Endothelial cell (in vitro differentiated cells): ENCODE results near the gene C16orf92. TPM values are rescaled to one million over a fixed set of nuclear protein-coding genes. Genes with fewer than 3 reads are reported as not detected.

Experiments
- DNase-seq: peaks from one replicate; pipeline ENCODE4 v3.0.0; 2021; ENCODE audit warnings: low spot score
- H3K27ac Mint-ChIP-seq: one replicate; pipeline ENCODE4 v1.8.0; 2021; ENCODE audit warnings: mixed read lengths, inconsistent platforms; ENCODE audit not compliant: unreplicated experiment
- H3K27me3 Mint-ChIP-seq: one replicate; pipeline ENCODE4 v1.8.0; 2021; ENCODE audit warnings: mild to moderate bottlenecking, moderate library complexity, mixed read lengths, inconsistent platforms; ENCODE audit not compliant: unreplicated experiment
- H3K36me3 Mint-ChIP-seq: one replicate; pipeline ENCODE4 v1.8.0; 2021; ENCODE audit warnings: mild to moderate bottlenecking, low read depth, mixed read lengths, inconsistent platforms; ENCODE audit not compliant: unreplicated experiment
- H3K4me1 Mint-ChIP-seq: one replicate; pipeline ENCODE4 v1.8.0; 2021; ENCODE audit warnings: mild to moderate bottlenecking, mixed read lengths, inconsistent platforms; ENCODE audit not compliant: unreplicated experiment
- H3K4me3 Mint-ChIP-seq: one replicate; pipeline ENCODE4 v1.8.0; 2021; ENCODE audit warnings: mild to moderate bottlenecking, mixed read lengths, inconsistent platforms; ENCODE audit not compliant: unreplicated experiment
- H3K9me3 Mint-ChIP-seq: one replicate; pipeline ENCODE4 v1.8.0; 2021; ENCODE audit warnings: mixed read lengths, inconsistent platforms; ENCODE audit not compliant: unreplicated experiment
- CTCF ChIP-seq: fragments of 200-600 bp; sonication (generic); IDR thresholded peaks from one replicate; pipeline ENCODE4 v1.5.0; 2021; ENCODE audit warnings: antibody characterized with exemption; ENCODE audit not compliant: unreplicated experiment
- total RNA-seq: library from RNA; stranded (reverse); fragmentation: NEBNext Ultra II Directional; extraction: Animal tissue kit (Norgen Biotek cat#: 25700); gene quantifications from one replicate; pipeline ENCODE4 v1.2.1, GENCODE V29; 2021; ENCODE audit not compliant: unreplicated experiment

C16orf92 gene
- total RNA-seq, 1 donor from 2014 or later = not detected

GRCh38 chr16:30041841-30042240 lies 18.8 kb downstream of the C16orf92 start:
- Mint-ChIP-seq H3K4me3 (no peak overlapping the region), H3K27ac (no peak overlapping the region), H3K9me3 (no peaks in the 10 kb centered on the region), H3K4me1 (no peaks in the 10 kb centered on the region), H3K36me3 (peaks cover 5% of the 10 kb centered on the region), H3K27me3 (peaks cover 6% of the 10 kb centered on the region)
- DNase-seq = no peak
- peak; percentile 35 for TF ChIP-seq CTCF

GRCh38 chr16:30046178-30046577 lies 23.2 kb downstream of the C16orf92 start:
- no peak overlapping the region for H3K27ac Mint-ChIP-seq
- no peak for TF ChIP-seq CTCF
- DNase-seq = no peak
- H3K9me3 Mint-ChIP-seq = no peaks in the 10 kb centered on the region
- H3K4me1 Mint-ChIP-seq = peaks cover 4% of the 10 kb centered on the region
- peaks cover 9% of the 10 kb centered on the region for H3K27me3 Mint-ChIP-seq
- no peak overlapping the region for H3K4me3 Mint-ChIP-seq
- peaks cover 9% of the 10 kb centered on the region for H3K36me3 Mint-ChIP-seq

- Mint-ChIP-seq H3K4me1 (peaks cover 5% of the 10 kb centered on the region), H3K9me3 (no peaks in the 10 kb centered on the region), H3K27ac (no peak overlapping the region), H3K27me3 (peaks cover 11% of the 10 kb centered on the region), H3K36me3 (peaks cover 9% of the 10 kb centered on the region), H3K4me3 (no peak overlapping the region)
- DNase-seq = no peak
- no peak for TF ChIP-seq CTCF
Measured at GRCh38 chr16:30046588-30046987, 23.6 kb downstream of the C16orf92 start.

GRCh38 chr16:30049871-30050270 lies 26.9 kb downstream of the C16orf92 start:
- H3K9me3 Mint-ChIP-seq = no peaks in the 10 kb centered on the region
- no peak overlapping the region for H3K27ac Mint-ChIP-seq
- peaks cover 16% of the 10 kb centered on the region for H3K4me1 Mint-ChIP-seq
- peaks cover 9% of the 10 kb centered on the region for H3K36me3 Mint-ChIP-seq
- peaks cover 12% of the 10 kb centered on the region for H3K27me3 Mint-ChIP-seq
- no peak for DNase-seq
- no peak for TF ChIP-seq CTCF
- no peak overlapping the region for H3K4me3 Mint-ChIP-seq

GRCh38 chr16:30051518-30051917 lies 28.5 kb downstream of the C16orf92 start:
- no peak for DNase-seq
- H3K4me3 Mint-ChIP-seq = peak overlapping the region; percentile 72
- no peak for TF ChIP-seq CTCF

More at GRCh38 chr16:30051518-30051917, 28.5 kb downstream of the C16orf92 start:
- Mint-ChIP-seq H3K4me1 (peaks cover 21% of the 10 kb centered on the region), H3K9me3 (no peaks in the 10 kb centered on the region), H3K36me3 (peaks cover 4% of the 10 kb centered on the region), H3K27me3 (peaks cover 12% of the 10 kb centered on the region), H3K27ac (peak overlapping the region; percentile 54)
